ENCODE data around the gene MACROD2.

DNA sequence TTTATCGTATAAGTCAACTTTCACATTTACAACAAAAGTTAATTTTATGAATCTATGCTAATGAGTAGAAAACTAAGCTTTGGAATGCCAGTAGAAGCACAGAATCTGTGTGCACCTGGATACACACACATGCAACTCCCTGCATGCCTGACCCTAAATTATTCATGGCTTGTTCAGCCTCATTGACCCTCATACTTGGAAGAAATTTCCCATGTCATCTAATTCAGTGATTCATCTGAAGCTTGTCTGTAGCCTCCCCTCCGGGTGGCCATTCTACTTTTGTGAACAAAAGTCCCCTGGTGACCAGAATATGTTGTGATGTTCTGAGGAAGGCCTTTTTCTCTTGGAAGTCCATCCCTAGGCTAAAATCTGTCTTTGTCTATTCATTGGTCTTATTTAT, 1499.5 kb downstream of the MACROD2 start:
- TF ChIP-seq POLR2A (IDR thresholded peaks at IDR 0.05) = no peak
- TF ChIP-seq CTCF (IDR thresholded peaks at IDR 0.05) = no peak

All from uterus (tissue), 2 donors.